Peyer's patch (tissue), 4 donors: Measurements from ENCODE around the gene TMEM126A. TPM values are rescaled to one million over a fixed set of nuclear protein-coding genes. Genes with fewer than 3 reads are reported as not detected.
"Not testable (repeated sequence)": the region's sequence is repeated elsewhere in the genome, so short reads cannot be mapped to it uniquely, and the experiment has no call there.

Experiments used
- DNase-seq, 3 donors: peaks; one replicate each; pipeline ENCODE4 v3.0.0-alpha.2; 2017 to 2019
- H3K27ac ChIP-seq, 4 donors: fragments of 200-600 bp; sonication (generic); one replicate each; pipeline ENCODE4 v1.5.1; 2016 to 2019
- H3K27me3 ChIP-seq, 2 donors: fragments of 200-600 bp; sonication (generic); one replicate each; pipeline ENCODE4 v1.5.1; 2019
- H3K36me3 ChIP-seq, 3 donors: fragments of 200-600 bp; sonication (generic); one replicate each; pipeline ENCODE4 v1.5.1; 2016 to 2019
- H3K4me1 ChIP-seq, 4 donors: fragments of 200-600 bp; sonication (generic); one replicate each; pipeline ENCODE4 v1.5.1; 2016 to 2019
- H3K4me3 ChIP-seq, 4 donors: fragments of 200-600 bp; sonication (generic); 1 replicate in 3 of 4; 2 replicates in 1 of 4; pipeline ENCODE4 v1.5.1; 2016 to 2019; ENCODE audit warnings: mild to moderate bottlenecking in 1 of 4
- H3K9me3 ChIP-seq, 4 donors: fragments of 200-600 bp; sonication (generic); one replicate each; pipeline ENCODE4 v1.5.1; 2016 to 2019; ENCODE audit warnings: mild to moderate bottlenecking in 1 of 4
- POLR2A ChIP-seq, 2 donors: fragments of 450-650 bp; IDR thresholded peaks; one replicate each; pipeline ENCODE4 v1.5.1; 2017; ENCODE audit warnings: antibody characterized with exemption in 2 of 2, mild to moderate bottlenecking in 2 of 2, moderate library complexity in 2 of 2
- total RNA-seq, 4 donors: library from RNA; depleted of rRNA; stranded (reverse); fragments of >200 nt; gene quantifications; one replicate each; pipeline ENCODE4 v1.1.0, GENCODE V29; 2016
- TF ChIP-seq, protein P1 (sequence below), 6 experiments: fragments of 450-650 bp in 4 of 6; fragments of 200-600 bp in 2 of 6; sonication (generic) in 1 of 6; IDR thresholded peaks; one replicate each; pipeline ENCODE4 v1.5.1; 2017 to 2019; ENCODE audit warnings: antibody characterized with exemption in 6 of 6, mild to moderate bottlenecking in 3 of 6, moderate library complexity in 1 of 6

Gene TMEM126A
- 10 to 100 TPM in 3 of 4 donors, not detected in 1; 10.3 to 21.7 (median 13.8) TPM for total RNA-seq

DNA sequence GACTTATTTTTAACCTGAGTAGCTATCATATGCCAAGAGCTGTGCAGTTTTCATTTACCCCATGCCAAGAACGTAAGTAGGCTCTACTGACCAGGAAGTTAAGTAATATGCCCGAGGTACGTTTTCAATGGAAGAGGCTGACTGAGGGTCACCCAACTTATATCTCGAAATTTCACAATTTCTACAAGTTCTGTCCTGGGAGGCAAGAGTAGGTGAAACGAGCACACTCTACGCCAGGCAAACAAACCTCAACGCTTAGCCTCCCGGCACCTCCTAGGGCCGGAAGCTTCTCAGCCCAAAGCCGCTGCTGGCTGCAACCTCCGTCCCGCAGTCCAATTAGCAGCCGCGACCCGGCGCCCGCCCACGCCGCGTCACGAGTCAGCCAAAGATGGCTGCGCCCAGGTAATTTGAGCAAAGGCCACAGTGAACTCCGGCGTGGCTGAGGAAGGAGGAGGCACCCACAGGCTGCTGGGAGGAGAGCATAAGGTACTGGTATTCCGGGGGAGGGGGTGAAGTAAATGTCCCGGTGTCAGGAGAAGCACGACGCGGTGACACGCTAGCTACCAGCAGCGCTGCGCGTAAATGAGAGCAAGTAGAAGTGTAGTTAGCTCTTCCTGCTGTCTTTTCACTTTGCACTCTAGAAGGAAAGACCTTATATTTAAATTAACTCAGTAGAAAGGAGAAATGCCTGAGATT, at the start of gene TMEM126A:
TMEM126A (plus strand) TSS at position 364 of the 696 bp plus-strand sequence. CDS start 2,289 bp downstream, outside the sequence.
- peak; percentile 65 to 84 for TF ChIP-seq POLR2A (IDR thresholded peaks at IDR 0.05)
- TF ChIP-seq, protein P1, sequence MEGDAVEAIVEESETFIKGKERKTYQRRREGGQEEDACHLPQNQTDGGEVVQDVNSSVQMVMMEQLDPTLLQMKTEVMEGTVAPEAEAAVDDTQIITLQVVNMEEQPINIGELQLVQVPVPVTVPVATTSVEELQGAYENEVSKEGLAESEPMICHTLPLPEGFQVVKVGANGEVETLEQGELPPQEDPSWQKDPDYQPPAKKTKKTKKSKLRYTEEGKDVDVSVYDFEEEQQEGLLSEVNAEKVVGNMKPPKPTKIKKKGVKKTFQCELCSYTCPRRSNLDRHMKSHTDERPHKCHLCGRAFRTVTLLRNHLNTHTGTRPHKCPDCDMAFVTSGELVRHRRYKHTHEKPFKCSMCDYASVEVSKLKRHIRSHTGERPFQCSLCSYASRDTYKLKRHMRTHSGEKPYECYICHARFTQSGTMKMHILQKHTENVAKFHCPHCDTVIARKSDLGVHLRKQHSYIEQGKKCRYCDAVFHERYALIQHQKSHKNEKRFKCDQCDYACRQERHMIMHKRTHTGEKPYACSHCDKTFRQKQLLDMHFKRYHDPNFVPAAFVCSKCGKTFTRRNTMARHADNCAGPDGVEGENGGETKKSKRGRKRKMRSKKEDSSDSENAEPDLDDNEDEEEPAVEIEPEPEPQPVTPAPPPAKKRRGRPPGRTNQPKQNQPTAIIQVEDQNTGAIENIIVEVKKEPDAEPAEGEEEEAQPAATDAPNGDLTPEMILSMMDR (IDR thresholded peaks at IDR 0.05), result no peak
- Histone ChIP-seq H3K27ac (peak within 1 kb of the TSS; percentile 76 to 88 (median 80)), H3K27me3 (no peaks in the 10 kb centered on the region), H3K4me1 (peaks cover 0 to 28% (median 2%) of the 10 kb centered on the region in 4 donors), H3K9me3 (no peaks in the 10 kb centered on the region), H3K36me3 (peaks cover 0 to 5% (median 0%) of the 10 kb centered on the region in 3 donors), H3K4me3 (peak within 1 kb of the TSS; percentile 62 to 79 (median 68))
- peak; percentile 87 to 96 (median 95) for DNase-seq

DNA sequence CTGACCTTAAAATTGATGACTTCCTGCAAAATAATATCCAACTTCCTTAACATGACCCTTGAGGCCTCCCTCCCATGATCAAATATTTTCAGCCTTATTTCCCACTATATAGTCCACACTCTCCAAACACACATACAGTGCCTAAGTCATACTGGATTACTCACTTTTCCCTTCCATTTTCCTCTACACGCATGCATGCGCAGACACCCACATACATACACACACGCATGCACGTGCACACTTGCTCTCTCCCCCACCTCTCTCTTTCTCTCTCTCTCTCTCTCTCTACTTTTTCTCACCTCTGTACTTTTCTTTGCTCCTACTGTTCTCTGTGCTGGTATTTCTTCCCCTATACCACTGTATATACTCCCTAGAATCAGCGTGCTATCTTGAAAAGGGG, 48.7 kb upstream of the TMEM126A start:
- Histone ChIP-seq H3K27ac (no peak overlapping the region), H3K4me1 (no peaks in the 10 kb centered on the region), H3K27me3 (no peaks in the 10 kb centered on the region), H3K4me3 (no peak overlapping the region), H3K9me3 (no peaks in the 10 kb centered on the region), H3K36me3 (no peaks in the 10 kb centered on the region)
- TF ChIP-seq, protein P1 (IDR thresholded peaks at IDR 0.05), result no peak
- TF ChIP-seq POLR2A (IDR thresholded peaks at IDR 0.05), result no peak
- no peak for DNase-seq

DNA sequence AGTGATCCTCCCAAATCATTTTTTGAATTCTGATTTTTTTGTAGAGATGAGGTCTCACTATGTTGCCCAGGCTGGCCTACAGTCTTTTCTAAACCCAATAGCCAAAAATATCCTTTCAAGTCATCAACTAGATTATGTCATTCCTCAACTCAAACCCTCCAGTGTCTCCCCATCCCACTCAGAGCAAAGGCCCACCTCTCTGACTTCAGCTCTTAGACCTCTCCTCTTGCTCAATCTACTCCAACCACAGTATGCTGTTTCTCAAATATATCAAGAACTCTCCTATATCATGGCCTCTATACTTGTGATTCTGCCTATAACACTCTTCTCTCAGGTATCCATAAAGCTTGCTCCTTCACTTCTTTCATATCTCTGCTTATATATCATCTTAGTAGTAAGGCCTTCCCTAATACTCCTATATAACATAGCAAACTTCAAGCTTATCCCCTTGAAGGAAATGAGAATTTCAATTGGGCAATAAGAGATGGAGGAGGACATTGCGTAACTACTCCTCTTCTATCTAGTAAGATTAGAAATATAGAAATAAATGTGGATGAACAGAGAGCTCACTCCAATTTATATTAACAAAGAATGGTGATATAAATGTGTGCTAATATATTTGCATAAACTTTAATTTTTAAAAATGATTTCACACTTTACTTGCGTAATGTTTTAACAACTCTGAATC, 45.1 kb upstream of the TMEM126A start:
- no peaks in the 10 kb centered on the region for H3K36me3 ChIP-seq
- H3K9me3 ChIP-seq, result no peaks in the 10 kb centered on the region
- H3K27me3 ChIP-seq, result no peaks in the 10 kb centered on the region
- H3K4me1 ChIP-seq, result no peaks in the 10 kb centered on the region
- H3K4me3 ChIP-seq, result no peak overlapping the region
- TF ChIP-seq POLR2A (IDR thresholded peaks at IDR 0.05), result no peak
- TF ChIP-seq, protein P1 (IDR thresholded peaks at IDR 0.05), result no peak
- no peak for DNase-seq
- no peak overlapping the region for H3K27ac ChIP-seq

DNA sequence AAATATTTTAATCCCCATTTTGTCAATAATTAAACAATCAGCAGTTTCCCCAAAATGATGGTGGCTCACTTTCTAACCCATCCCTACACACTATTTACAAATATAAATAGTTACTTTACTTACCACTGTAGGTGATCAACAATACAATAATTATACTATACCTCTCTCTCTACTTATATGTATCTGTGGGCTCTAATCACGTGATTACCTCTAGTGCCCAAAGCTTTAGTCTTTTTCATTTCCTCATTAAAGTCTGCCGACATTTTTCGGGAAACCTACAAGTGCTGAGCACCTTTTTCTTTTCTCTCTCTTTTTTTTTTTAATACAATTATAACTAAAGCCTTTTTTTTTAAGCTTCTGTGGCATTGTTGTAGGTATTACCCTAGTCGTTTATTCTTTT, 44.5 kb upstream of the TMEM126A start:
- Histone ChIP-seq H3K36me3 (no peaks in the 10 kb centered on the region), H3K9me3 (no peaks in the 10 kb centered on the region), H3K27me3 (no peaks in the 10 kb centered on the region), H3K4me1 (no peaks in the 10 kb centered on the region), H3K4me3 (no peak overlapping the region), H3K27ac (no peak overlapping the region)
- DNase-seq, result no peak
- no peak for TF ChIP-seq POLR2A (IDR thresholded peaks at IDR 0.05)
- TF ChIP-seq, protein P1 (IDR thresholded peaks at IDR 0.05), result no peak

DNA sequence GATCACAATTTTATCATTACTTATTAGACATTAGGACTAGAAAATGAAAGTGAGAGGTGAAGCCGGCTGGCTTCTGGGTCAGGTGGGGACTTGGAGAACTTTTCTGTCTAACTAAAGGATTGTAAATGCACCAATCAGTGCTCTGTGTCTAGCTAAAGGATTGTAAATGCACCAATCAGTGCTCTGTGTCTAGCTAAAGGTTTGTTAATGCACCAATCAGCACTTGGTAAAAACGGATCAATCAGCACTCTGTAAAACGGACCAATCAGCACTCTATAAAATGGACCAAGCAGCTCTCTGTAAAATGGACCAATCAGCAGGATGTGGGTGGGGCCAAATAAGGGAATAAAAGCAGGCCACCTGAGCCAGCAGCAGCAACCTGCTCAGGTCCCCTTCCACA, 41.5 kb upstream of the TMEM126A start:
- not testable (repeated sequence) for H3K27ac ChIP-seq, H3K27me3 ChIP-seq, H3K9me3 ChIP-seq, H3K4me3 ChIP-seq, H3K36me3 ChIP-seq, DNase-seq, H3K4me1 ChIP-seq

DNA sequence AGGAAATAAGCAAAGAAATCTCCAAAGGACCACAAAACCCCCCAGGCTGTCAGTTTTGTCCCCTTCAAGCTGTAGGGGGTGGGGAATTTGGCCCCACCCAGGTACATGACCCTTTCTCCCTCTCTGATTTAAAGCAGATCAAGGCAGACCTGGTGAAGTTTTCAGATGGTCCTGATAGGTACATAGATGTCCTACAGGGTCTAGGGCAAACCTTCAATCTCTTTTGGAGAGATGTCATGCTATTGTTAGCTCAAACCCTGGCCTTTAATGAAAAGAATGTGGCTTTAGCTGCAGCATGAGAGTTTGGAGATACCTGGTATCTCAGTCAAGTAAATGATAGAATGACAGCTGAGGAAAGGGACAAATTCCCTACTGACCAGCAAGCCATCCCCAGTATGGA, 39.1 kb upstream of the TMEM126A start:
- H3K4me3 ChIP-seq, H3K36me3 ChIP-seq, DNase-seq, H3K9me3 ChIP-seq, H3K27ac ChIP-seq, H3K4me1 ChIP-seq, H3K27me3 ChIP-seq: not testable (repeated sequence)

DNA sequence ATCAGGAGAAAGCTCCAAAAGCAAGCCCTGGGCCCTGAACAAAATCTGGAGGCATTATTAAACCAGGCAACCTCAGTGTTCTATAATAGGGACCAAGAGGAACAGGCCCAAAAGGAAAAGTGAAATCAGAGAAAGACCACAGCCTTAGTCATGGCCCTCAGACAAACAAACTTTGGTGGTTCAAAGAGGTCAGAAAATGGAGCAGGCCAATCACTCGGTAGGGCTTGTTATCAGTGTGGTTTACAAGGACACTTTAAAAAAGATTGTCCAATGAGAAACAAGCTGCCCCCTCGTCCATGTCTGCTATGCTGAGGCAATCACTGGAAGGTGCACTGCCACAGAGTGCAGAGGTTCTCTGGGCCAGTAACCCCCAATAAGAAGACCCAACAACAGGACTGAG, 38.5 kb upstream of the TMEM126A start:
- DNase-seq, H3K4me3 ChIP-seq, H3K9me3 ChIP-seq, H3K27ac ChIP-seq, H3K36me3 ChIP-seq, H3K27me3 ChIP-seq, H3K4me1 ChIP-seq: not testable (repeated sequence)

DNA sequence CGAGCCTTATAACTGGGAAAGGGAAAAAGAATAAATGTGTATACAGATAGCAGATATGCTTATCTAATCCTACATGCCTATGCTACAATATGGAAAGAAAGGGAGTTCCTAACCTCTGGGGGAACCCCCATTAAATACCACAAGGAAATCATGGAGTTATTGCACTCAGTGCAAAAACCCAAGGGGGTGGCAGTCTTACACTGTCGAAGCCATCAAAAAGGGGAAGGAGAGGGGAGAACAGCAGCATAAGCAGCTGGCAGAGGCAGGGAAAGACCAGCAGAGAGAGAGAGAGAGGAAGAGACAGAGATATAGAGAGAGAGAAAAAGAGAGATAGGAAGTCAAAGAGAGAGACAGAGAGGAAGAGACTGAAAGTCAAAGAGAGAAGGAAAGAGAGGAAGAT, 36.1 kb upstream of the TMEM126A start:
- DNase-seq, H3K27ac ChIP-seq: not testable (repeated sequence)

More for the DNA sequence above, 36.1 kb upstream of the TMEM126A start:
- not testable (repeated sequence) for H3K4me1 ChIP-seq, H3K36me3 ChIP-seq, H3K4me3 ChIP-seq, H3K9me3 ChIP-seq, H3K27me3 ChIP-seq
